Limb (tissue), 2 donors: ENCODE results near the gene SETBP1.

Experiments
- DNase-seq, 2 donors: peaks; one replicate each; pipeline ENCODE4 v3.0.0-alpha.2; 2016; ENCODE audit errors: extremely low spot score in 2 of 2

The SETBP1 gene

DNA sequence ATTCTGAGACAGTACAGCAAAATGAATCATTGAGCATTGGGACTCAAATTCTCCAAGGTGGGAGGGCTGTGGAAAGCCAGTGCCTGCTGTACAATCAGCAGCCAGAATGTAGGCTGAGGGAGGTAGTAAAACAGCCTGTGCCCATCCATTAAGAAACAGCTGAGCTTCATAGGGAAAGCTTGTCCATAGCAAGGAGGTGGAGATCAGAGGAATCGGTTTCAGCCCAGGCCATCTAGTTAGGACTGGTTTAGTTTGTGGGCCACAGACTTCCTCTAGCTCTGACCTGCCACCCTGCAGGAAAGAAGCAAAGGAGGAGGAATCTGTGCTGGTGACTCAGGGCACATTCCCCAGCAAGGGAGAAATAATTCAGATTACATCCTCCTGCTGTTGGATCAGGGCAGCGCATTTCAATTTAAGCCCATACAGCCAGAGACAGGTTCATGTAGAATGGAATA, 333.4 kb downstream of the SETBP1 start:
- peak; percentile 50 to 63 for DNase-seq

DNA sequence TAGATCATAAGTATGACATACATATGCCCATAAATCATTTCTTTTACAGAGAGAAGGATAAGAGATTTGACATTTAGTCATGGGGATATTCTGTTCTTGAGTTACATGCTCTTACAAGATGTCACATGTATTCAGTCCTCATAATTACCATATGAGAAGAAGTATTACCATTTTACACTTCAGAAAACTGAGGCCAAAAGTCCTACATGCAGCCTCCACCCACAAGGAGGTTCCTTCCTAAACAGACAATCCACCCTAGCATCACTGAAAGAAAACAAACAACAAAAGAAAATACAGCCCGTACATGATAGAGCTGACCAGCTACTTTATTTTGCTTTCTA, 335.1 kb downstream of the SETBP1 start:
- no peak for DNase-seq

DNA sequence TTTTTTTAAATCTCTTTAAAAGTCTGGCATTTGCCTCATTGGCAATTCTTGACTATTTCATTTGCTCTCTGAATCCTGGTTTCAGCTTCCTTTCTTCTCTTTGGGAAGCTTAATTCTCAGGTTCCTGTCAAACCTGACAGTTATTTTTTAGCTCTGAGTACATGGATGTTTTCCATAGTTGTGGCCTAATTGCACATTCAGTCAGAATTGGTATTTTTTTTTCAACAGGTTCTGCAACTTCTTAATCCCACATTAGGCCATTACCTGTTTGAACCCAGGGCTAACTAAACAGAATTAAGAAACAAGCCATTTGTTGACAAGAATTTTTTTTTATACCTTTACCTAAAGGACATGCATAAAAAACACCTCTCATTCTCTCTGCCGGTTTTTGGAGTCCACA, 338.8 kb downstream of the SETBP1 start:
- DNase-seq, result no peak

DNA sequence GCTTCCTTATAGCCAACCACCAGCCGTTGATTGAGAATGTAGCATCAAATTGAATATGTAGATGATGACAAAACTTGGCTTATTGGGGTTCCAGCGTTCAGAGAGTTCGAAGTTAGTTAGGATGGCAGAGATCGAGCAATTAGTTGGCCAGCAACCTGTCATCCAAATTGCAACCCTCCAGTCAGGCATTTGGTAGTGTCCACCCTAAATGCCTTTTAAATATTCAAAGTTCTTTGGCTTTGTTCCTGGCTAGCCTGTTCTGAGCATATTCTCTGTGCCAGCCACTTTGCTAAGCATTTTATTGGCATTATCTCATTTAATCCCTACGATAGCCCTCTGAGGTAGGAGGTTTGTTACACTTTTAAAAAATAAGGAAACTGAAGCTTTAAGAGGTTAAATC, 342.8 kb downstream of the SETBP1 start:
- no peak for DNase-seq

DNA sequence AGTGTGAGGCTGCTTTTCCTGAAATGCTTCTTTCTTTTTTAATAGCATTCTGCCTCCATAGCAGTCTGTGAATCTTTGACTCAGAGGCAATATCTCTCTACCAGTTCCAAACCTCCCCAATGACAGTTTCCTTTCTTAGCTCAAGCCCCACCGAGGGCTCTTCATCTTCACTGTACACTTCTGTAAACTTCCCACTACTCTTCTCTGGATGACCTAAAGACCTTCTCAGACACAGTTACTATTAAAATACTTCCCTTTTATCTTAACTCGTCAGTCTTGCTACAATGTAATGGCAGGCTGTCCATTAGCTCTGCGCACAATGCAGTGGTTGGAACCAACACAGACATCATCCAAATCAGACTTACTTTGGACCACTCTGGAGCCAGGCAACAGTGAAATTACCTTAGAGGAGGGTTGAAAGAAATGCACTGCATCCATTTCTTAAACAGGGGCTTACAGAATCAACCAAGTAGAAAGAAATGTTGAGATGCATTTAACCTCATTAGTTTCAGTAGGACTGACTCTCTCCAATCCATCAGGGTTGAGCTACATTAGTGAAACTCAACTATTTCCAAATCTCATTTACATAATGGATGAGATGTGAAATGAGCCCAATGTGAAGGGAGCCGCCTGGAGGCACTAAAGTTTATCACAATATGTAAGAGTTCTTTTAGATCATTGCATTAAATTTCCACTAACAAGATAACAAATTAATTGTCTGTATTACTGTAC, 343.8 kb downstream of the SETBP1 start:
- DNase-seq, result no peak

DNA sequence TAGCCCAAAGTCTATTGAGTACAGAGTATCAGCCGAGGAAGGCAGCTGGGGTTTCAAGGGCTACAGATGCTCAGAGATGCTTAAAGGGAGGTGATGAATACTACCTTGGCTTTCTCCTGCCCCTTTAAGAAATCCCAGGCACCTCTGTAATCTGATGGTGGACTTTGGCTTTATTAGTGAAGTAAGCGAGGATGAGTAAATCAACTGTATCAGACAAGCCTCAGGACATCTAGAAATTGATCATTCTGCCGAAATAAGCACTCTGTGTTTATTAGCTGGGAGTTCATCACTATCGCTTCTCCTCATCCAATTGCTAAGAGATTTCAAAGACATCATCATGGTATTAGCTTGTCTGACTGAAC, 344.4 kb downstream of the SETBP1 start:
- no peak for DNase-seq

DNA sequence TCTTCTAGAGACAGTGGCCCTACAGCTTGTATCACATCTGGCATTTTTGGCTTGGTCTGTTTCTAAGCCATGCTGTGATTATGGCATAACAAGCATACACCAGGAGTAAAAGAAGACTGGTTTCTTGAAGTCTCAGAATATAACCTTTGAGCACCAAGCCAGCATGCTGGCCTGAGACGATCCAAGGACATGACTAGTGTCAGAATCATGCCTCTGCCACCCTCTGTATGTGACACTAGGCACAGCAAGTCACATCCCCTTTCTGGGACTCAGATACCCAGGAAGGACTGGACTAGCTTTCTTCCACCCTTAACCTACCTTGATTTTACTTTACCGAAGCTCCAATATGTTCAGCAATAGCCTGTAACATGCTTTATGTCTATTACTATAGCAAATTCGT, 345.5 kb downstream of the SETBP1 start:
- no peak for DNase-seq

DNA sequence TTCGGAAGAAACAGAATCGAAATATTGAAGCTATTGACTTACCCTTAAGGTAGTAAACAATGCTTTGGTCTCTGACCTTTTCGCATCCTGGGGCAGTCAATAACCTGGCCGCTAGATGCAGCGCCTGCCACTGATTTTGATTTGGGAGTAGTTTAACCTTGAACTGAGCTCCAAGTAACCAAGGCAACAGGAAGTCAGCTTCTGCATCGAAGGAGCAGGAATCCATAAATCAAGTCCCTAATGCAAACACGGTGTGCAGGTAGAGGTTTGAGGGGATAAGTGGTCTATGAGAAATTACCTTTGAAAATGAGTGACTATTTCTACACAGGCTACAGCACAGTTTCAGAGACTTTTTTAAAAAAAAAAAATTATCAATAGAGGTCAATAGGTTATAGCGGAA, 353.5 kb downstream of the SETBP1 start:
- no peak for DNase-seq

DNA sequence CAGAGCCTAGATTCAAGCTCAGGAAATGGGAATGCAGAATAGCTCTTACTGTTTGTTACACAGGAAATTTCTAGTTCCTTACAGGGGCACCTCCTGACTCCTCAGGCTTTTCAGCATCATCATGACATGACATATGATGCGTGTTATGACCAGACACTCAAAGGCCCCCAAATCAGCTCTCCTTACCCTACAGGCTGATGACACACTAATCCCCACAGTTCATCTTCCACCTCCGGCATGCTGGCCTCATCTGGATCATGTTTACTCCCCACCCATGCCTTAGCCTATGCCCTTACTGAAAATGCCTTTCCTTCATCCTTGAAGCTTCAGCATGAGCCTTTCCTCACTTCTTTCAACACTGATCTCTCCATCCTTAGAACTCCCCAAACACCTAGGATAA, 356.9 kb downstream of the SETBP1 start:
- no peak for DNase-seq

DNA sequence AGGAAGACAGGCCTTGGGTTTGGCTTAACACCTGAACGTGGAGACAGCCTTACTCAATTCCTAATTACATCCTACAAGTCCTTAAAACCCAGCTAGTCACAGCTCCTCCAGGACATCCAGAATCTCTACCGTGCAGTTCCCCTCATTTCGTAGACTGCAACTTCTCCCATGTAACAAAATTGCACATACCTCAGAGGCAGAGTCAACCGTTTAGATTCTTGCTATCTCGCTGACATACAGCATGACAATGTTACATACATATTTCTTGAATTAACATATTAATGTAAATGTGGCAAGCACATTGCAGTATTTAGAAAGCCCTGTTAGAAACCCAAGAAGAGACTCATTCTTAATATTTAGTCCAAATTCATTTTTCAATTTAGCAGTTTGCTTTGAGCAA, 358.7 kb downstream of the SETBP1 start:
- no peak for DNase-seq

DNA sequence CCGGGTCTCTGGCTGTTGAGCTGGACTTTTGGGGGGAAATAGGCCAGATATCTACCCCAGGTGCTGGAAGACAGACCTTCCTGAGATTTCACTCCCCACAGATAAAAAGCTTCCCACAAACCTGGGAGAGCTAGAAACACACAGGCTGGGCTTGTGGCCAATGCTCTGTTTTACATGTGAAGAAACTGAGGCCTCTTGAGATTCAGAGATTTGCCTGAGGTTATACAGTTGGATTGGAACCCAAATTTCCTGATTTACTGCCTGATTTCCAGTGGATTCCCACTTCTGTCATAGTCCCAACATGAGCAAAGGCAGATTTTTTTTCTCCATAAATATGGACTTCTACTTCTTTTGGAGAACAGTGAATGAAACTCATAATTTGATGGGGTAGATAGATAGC, 360.2 kb downstream of the SETBP1 start:
- no peak for DNase-seq

DNA sequence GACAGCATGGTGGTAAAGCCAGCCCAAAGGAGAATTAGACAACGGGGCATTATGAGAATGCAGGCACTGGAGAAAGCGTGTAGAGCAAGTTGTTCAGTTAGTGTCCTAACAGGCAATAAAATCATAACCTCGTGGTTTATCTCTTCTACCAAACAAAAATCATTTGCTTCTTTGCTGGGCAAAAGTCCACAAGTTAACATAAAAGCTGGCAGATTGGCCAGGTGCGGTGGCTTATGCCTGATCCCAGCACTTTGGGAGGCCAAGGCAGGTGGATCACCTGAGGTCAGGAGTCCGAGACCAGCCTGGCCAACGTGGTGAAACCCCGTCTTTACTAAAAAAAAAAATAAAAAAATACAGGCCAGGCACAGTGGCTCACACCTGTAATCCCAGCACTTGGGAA, 364.1 kb downstream of the SETBP1 start:
- DNase-seq, result no peak

DNA sequence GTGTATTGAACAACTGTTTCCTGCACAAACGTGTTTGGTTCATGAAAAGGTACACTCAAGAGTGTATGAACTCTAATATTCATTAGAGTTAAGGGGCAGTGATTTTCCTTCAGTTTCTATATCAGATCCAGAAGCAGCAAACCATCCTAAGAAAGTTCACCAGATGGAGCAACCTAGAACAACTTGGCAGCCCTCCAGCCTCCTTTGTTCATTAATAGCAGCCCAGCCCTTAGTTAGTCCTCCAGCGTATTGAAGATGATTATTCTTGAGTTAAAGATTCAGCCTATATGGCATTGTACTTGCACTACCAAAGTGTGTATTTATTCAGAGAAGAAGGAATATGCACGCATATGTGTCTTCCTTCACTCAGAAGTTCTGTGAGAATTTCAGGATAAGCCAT, 365.5 kb downstream of the SETBP1 start:
- no peak for DNase-seq

DNA sequence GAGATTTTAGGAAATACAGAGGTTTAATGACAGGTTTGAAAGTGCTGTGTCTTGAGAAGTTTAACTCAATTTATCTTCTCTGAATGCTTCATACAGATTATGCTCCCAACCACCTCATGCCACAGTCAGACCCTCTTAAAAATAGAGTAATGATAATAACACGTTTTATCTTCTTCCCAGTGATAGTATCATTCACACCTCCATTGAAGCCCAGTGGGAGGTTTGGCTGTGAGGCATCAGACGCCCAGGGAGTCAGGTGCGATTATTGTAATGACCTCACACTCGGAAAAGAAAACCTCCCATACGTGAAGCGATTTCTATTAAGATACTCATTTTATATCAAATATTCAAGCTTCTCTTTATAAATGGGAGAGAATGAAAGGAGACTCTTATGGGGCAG, 366.3 kb downstream of the SETBP1 start:
- DNase-seq, result no peak

DNA sequence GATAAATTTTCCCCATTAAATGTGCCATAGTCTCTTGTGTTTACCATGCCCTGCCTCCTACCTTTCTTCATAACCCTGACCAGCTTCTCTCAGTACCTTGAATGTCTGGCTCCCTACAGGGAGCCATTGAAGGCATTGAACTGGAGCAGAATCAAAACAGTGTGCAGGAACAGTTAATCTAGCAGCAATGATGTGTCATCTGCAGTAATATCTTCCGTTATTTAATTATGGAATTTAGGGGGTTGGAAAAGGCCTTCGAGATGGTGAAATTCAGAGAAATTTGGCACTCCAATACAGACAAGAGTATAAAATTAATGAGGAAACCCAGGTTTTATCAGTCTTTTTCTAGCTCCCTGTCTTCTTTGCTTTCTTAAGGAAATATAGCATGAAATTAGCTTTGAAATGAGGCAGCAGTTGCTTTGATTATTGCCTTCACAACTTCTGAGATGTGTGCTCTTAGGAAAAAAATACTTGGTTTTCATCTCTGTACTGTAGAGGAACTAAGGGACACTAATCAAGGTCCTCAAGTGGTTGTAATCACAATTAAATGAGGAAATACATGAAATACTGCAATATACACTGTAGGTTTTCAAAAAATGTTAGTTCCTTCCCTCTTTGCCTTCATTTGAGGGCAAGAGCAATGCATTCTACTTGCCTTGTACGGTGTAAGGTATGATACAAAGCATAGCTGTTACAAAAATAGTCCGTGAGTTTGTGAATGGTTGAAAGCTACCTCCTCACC, 369.1 kb downstream of the SETBP1 start:
- no peak for DNase-seq

DNA sequence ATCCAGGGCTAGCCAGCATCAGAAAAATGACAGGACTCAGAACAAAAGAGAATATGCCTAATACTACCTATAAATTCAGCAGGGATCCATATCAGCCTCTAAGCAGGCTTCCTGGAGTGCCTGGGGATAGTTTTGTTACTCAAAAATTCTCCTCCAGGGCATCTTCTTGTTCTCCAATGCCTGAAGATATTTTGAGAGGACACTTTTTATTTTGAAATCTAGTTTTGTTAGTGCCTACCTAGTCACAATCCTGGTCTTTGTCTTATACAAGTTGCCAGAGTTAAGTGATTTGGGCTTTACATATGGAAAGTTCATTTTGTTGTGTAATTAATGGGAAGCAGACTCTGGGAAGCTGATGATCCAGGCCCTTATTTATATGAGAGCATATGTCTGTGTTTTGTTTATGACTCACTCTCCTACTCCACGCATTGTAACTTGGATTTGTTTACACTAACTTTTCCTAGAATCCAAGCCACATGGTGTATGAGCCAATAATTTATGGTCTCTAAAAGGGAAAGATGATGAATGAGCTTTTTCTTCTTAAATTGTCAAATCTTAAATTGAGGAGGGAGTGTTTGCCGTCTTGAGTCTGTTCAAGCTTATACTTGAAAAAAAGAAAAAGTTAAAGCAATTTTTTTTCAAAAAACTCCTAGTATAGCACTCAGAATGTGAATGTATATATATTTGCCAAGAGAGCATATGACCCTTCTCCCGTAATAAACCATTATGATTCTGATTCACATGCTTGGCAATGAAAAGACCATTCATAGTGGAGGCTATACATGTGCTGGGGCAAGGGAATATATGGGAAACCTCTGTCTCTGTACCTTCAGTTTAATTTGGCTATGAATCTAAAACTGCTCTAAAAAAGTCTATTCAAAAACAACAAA, 370.3 kb downstream of the SETBP1 start:
- DNase-seq, result peak in 1 of 2 donors; percentile 72

DNA sequence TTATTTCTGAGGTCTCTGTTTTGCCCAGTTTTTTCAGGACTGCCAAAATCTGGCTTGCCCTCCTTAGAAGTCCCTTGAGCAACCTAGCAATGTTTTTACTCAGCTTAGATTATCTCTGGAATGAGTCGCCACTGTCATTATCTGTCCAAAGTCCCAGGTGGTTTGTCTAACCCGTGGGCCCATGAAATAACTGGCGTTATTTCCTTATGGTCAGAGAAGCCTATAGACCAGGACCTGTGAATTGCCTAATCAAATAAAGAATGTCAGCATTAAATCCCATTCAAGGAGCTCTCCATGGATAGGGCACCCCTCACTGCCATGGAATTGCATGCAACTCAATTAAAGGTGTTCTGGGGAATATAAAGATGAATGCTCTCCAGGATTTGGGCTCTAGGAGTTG, 373.9 kb downstream of the SETBP1 start:
- no peak for DNase-seq

DNA sequence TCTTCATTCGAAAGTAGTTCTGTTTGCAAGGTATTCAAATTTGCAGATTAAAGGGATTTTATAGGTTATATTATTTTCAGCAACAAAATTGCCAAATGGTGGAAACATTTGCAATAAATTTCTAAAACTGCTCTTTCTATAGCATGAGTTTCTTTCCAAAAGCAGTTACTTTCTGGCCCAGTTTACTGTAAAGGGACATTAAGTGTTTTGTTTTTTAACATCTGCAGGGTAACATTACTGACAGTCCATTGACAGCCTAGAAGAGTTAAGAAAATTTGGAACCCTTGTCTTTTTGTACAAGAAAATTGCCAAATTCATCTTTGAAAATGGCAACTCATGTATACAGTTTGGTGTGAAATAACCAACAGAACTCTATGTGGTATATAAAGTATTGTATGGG, 375.1 kb downstream of the SETBP1 start:
- no peak for DNase-seq

DNA sequence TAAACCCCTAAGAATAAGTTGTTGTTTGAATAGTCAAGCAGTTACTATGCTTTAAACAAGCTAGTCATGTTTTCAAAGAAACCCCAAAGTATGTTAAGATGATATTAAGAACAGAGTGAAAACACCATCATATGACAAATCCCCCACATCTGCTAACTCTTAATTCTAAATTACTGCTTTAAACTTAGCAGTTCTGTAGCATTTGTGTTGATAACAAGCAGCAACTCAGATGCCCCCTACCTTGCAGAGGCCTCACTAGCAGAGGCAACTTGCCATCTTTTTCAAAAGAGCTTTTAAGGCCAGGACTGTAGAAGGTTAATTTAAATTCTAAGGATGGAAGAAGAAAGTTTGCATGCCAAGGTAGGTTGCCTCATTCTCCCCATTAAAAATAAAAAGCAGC, 376.2 kb downstream of the SETBP1 start:
- DNase-seq, result no peak

DNA sequence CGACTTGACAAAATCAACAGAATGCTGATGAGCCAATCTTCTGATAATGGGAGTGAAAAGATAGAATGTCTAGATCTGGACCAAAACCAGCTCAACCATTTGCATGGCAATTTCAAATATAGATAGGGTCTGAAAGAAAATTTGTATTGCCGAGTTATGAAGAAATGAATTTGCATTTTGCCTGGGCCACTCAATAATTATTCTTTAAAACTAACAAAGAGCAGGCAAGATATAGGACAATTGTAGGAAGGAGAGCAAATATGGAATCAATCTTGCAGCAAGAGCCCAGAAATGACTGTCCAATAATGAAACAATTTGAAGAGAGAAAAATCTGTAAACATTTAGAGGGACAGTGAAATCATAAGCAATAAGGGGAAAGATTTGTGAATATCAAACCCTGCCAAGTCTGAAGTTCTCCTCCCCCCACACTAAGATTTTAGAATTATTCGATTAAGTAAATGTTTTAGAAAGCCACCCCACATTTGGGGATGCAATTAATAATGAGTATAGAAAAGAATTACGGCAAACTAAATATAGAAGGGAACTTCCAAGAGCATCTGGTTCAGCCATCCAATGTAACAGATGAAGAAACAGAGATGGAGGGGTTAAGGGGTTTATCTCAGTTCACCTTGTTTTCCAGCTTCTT, 377.4 kb downstream of the SETBP1 start:
- no peak for DNase-seq

DNA sequence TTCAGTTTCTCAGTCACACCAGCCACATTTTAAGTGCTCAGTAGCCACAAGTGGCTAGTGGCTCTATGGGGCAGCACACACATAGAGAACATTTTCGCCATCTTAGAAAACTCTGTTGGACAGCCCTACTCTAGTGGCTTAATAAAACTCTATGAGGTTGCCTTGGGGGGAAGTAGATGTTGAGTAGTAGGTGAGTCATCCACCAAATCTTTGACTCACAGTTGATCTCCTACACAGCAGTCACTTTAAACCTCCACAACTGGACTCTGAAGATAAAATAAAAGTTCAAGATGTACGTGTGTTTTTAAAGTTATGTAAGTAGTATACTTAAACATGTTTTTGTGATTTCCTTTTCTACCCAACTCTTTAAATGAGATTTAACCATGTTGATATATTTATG, 379.0 kb downstream of the SETBP1 start:
- no peak for DNase-seq

DNA sequence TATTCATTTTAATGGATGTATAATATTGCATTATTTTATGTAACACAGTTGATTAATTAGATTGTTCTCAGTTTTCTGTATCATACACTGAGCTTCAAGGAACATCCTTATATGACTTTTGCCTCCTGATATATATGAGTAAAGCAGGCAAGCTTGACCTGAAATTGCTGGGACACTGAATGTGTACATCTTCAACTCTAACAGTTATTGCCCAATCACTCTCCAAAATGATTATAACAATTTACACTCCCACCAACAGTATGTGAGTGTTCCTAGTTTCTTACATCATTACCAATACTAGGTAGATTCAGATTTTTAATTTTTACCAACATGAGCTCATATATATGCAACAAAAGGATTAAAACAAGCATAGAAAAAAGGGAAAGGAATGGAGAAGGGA, 379.4 kb downstream of the SETBP1 start:
- no peak for DNase-seq
